ENCODE measurements around the gene DNAJC5.
"Not testable (repeated sequence)": the region's sequence is repeated elsewhere in the genome, so short reads cannot be mapped to it uniquely, and the experiment has no call there.

- TF ChIP-seq CTCF, POLR2AphosphoS5 (IDR thresholded peaks at IDR 0.05): not testable (repeated sequence)
Measured at GRCh38 chr20:63916371-63916939, 21.5 kb downstream of the DNAJC5 start.

Measured in breast epithelium (tissue), 3 donors.